GM19395 (cell line): ENCODE measurements around the gene RNF5.
"Not testable (repeated sequence)": the region's sequence is repeated elsewhere in the genome, so short reads cannot be mapped to it uniquely, and the experiment has no call there.

ENCODE experiments used
- ATAC-seq: cut with Tn5 transposase; IDR thresholded peaks from one replicate; pipeline ENCODE4 v1.9.1; 2021; ENCODE audit warnings: mild to moderate bottlenecking, moderate library complexity; ENCODE audit not compliant: unreplicated experiment

Gene RNF5

GRCh38 chr6:32177788-32178546 lies at the start of gene RNF5:
RNF5 (plus strand) TSS chr6:32178405; CDS start chr6:32178512, 107 bp downstream.
- ATAC-seq: peak; percentile 81

- ATAC-seq: no peak
Observed at GRCh38 chr6:32128751-32129296, 49.4 kb upstream of the RNF5 start.

- ATAC-seq: no peak
Observed at GRCh38 chr6:32129297-32130088, 48.7 kb upstream of the RNF5 start.

GRCh38 chr6:32131439-32131948 lies 46.7 kb upstream of the RNF5 start:
- no peak for ATAC-seq

- ATAC-seq: no peak
Observed at GRCh38 chr6:32132110-32132509, 46.1 kb upstream of the RNF5 start.

GRCh38 chr6:32133786-32134185 lies 44.4 kb upstream of the RNF5 start:
- ATAC-seq: no peak

GRCh38 chr6:32137454-32137853 lies 40.8 kb upstream of the RNF5 start:
- no peak for ATAC-seq

GRCh38 chr6:32139590-32139989 lies 38.6 kb upstream of the RNF5 start:
- no peak for ATAC-seq

GRCh38 chr6:32140420-32141046 lies 37.7 kb upstream of the RNF5 start:
- ATAC-seq: no peak

GRCh38 chr6:32144238-32144637 lies 34.0 kb upstream of the RNF5 start:
- not testable (repeated sequence) for ATAC-seq

GRCh38 chr6:32146287-32146686 lies 31.9 kb upstream of the RNF5 start:
- ATAC-seq: no peak

GRCh38 chr6:32146687-32147086 lies 31.5 kb upstream of the RNF5 start:
- ATAC-seq: no peak

GRCh38 chr6:32147401-32148132 lies 30.6 kb upstream of the RNF5 start:
- no peak for ATAC-seq

- no peak for ATAC-seq
Observed at GRCh38 chr6:32148289-32149091, 29.7 kb upstream of the RNF5 start.

- no peak for ATAC-seq
Observed at GRCh38 chr6:32149092-32149755, 29.0 kb upstream of the RNF5 start.

GRCh38 chr6:32149932-32150870 lies 28.0 kb upstream of the RNF5 start:
- ATAC-seq: no peak

GRCh38 chr6:32151181-32151862 lies 26.9 kb upstream of the RNF5 start:
- ATAC-seq: no peak
